Subcutaneous adipose tissue (tissue), 4 donors: ENCODE data around the gene SNN. TPM values are rescaled to one million over a fixed set of nuclear protein-coding genes. Genes with fewer than 3 reads are reported as not detected.

Experiments used
- total RNA-seq, 4 donors: library from RNA; depleted of rRNA; stranded (reverse); fragments of >200 nt; gene quantifications; one replicate each; pipeline ENCODE4 v1.1.0, GENCODE V29; 2016
- TF ChIP-seq, protein P1 (sequence below): fragments of 450-650 bp; IDR thresholded peaks from one replicate; pipeline ENCODE4 v1.5.1; 2016; ENCODE audit warnings: low read depth, mild to moderate bottlenecking, control low read depth, antibody characterized with exemption, moderate library complexity

The SNN gene
- total RNA-seq, 4 donors from 2014 or later = 25.4 to 87.6 (median 50.1) TPM

DNA sequence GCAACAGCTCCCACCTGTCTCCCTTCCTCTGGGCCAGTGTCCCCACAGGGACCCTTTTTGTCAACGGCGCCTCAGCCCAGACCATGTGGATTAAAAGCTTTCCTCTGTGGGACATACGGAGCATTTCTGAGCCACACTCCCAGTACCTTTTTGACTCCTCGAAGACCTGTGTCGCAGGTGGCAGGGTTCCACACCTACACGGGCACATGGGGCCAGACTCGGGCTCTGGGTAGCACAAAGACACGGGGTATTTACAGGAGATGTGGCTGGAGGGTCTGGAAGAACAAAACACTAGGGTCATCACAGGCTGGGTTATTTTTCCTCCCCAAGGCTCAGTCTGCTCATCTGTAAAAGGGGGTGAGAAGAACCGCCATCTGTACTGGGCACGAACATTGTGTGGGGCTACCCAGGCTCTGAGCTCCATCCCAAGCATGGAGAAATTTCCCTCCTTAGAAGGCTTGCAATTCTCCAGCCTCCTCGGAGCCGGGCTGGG is 32.5 kb upstream of the SNN start:
- TF ChIP-seq, protein P1, sequence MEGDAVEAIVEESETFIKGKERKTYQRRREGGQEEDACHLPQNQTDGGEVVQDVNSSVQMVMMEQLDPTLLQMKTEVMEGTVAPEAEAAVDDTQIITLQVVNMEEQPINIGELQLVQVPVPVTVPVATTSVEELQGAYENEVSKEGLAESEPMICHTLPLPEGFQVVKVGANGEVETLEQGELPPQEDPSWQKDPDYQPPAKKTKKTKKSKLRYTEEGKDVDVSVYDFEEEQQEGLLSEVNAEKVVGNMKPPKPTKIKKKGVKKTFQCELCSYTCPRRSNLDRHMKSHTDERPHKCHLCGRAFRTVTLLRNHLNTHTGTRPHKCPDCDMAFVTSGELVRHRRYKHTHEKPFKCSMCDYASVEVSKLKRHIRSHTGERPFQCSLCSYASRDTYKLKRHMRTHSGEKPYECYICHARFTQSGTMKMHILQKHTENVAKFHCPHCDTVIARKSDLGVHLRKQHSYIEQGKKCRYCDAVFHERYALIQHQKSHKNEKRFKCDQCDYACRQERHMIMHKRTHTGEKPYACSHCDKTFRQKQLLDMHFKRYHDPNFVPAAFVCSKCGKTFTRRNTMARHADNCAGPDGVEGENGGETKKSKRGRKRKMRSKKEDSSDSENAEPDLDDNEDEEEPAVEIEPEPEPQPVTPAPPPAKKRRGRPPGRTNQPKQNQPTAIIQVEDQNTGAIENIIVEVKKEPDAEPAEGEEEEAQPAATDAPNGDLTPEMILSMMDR = no peak

DNA sequence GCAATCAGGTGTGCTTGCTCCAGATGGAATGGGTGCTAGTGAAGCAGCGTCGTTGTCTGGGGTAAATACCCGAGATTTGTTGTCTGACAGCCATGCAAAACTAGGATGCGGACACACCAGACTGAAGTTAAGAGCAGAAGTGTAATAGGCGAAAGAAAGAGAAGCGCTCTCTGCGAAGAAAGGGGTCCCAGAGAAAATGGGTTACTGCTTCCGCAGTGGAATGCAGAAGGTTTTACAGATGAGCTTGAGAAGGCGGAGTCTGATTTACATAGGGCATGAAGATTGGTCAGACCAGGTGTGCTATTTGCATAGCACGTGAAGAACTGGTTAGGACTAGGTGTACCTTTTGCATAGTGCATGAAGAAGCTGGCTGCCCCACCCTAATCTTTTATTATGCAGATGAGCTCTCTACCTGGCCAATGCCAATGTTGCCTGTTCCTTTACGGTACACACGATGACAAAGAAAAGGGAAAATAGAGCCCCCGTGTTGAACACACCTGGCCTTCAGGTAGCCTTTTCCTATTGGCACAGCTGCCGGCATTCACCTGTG is 32.0 kb upstream of the SNN start:
- TF ChIP-seq, protein P1 = no peak

DNA sequence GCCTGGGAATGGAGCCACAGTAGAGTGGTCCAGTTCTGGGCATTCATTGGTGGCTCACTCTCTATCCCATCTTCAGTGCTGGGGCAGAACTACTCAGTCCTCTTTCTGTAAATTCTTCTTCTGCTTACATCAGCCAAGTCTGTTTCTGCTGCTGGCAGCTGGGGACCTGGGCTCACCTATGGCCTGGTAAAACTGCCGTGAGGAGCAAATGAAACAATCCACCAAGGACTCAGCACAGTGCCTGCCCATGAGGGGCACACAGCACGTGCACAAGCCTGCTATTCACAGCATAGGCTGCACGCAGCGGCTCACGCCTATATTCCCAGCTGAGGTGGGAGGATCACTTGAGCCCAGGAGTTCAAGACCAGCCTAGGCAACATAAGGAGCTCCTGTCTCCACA is 30.9 kb upstream of the SNN start:
- TF ChIP-seq, protein P1 = no peak

DNA sequence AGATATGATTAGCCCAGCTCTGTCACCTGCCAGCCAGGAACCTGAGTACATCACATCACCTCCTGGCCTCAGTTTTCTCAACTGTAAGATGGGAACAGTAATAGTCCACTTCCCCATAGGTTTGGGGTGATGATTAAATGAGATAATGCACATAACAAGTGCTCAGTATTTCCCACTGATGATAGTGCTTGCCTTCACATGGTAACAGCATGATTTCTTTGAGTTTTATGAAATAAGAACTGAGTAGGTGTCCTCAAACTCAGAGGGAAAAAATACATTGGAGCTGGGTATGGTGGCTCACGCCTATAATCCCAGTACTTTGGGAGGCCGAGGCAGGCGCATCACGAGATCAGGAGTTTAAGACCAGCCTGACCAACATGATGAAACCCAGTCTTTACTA is 30.1 kb upstream of the SNN start:
- TF ChIP-seq, protein P1 = no peak

DNA sequence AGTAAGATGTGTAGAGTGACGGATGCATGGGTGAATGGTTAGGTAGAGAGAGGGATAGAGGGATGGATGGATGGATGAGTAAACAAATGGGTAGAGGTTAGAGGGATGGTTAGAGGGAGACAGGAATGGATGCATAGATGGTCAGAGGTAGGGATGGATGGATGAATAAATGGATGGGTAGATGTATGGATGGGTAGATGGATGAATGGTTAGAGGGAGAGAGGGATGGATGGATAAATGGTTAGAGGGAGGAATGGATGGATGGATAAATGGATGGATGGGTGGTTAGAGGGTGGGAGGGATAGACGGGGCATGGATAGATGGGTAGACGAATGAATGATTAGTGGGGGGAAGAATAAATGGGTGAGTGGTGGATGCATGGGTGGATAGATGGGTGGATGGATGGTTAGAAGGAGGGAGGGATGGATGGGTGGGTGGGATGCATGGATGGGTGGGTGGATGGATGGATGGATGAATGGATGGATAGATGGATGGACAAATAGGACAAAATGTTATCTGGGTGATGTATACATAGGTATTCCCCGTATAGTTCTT is 29.2 kb upstream of the SNN start:
- TF ChIP-seq, protein P1 = no peak

DNA sequence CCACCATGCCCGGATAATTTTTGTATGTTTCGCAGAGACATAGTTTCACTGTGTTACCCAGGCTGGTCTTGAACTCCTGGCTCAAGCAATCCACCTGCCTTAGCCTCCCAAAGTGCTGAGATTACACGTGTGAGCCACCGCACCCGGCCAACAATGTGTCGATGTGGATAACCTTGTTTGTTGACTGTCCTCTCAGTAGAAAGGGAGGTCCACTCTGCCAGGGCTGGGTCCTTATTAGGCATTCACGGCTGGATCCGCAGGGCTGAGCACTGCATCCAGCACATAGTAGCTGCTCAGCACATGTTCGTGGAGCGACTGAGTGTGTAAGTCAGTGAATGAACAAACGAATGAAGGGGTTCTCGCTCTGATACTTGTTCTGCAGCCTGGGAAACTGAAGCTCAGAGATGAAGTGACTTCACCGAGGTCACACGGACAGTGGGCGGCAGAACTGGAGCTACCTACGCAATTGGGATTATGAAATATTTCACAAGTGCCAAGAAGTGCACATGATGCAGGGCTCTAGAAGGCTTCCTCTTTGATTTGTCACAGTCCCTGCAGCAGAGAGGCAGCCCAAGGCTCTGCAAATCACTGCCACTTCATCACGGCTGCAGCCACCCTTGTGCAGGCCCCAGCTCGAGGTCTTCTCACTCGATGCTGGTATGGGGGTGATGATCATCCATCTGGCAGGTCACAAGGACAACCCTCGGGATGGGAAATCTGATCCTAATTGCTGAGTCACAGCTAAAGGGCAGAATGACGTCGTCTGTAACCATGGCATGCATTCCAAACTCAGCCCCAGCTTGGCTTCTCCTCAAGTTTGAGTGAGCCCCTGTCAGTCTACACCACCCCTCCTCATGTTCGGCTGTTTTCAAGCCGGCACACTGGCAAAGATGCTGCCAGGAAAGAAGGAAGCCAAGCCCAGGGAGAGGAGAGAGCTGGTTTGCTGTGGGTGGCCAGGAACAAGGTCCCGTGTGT is 28.0 kb upstream of the SNN start:
- TF ChIP-seq, protein P1 = no peak
